H1 (cell line): ENCODE results near the gene TMPRSS9. TPM values are rescaled to one million over a fixed set of nuclear protein-coding genes. Genes with fewer than 3 reads are reported as not detected.

Experiments used
- CTCF ChIA-PET: fragments of 300-600 bp; sonication (Branson Sonifier 250); formaldehyde crosslinking; loops from one replicate; lab custom pipeline; 2021; ENCODE audit not compliant: partially characterized antibody; lab: Charles Lee
- POLR2A ChIA-PET: fragments of 300-600 bp; sonication (Branson Sonifier 250); formaldehyde crosslinking; loops from one replicate; lab custom pipeline; 2021; ENCODE audit warnings: inconsistent platforms; ENCODE audit not compliant: partially characterized antibody; lab: Charles Lee
- DNase-seq, 2 experiments: peaks; one replicate each; pipeline versions ENCODE4 v3.0.0 to v3.0.0-alpha.2; 2010 to 2022; ENCODE audit warnings: low spot score in 2 of 2, low read depth in 1 of 2, mixed read lengths in 1 of 2
- FAIRE-seq: peaks from 2 replicates; lab custom pipeline; 2011; peaks lifted over from hg19 to GRCh38; lab: Jason Lieb, UNC
- H2AFZ ChIP-seq: 2 replicates; pipeline ENCODE4 v1.8.1; 2012; ENCODE audit warnings: low read length, inconsistent platforms
- H2AK5ac ChIP-seq: 2 replicates; pipeline ENCODE4 v1.6.1; 2013; ENCODE audit warnings: low read depth, low read length
- H2BK120ac ChIP-seq: replicated peaks from 2 replicates; pipeline ENCODE3; 2013; ENCODE audit warnings: low read depth, low read length, inconsistent platforms
- H2BK12ac ChIP-seq: 2 replicates; pipeline ENCODE4 v1.6.1; 2013; ENCODE audit warnings: low read depth, low read length
- H2BK15ac ChIP-seq: 2 replicates; pipeline ENCODE4 v1.6.1; 2013; ENCODE audit warnings: low read length
- H2BK20ac ChIP-seq: 2 replicates; pipeline ENCODE4 v1.6.1; 2013; ENCODE audit warnings: low read length
- H2BK5ac ChIP-seq: 2 replicates; pipeline ENCODE4 v1.6.1; 2013; ENCODE audit warnings: low read depth, low read length
- H3K14ac ChIP-seq: 2 replicates; pipeline ENCODE4 v1.6.1; 2013; ENCODE audit warnings: inconsistent platforms; ENCODE audit not compliant: insufficient read length
- H3K18ac ChIP-seq: 2 replicates; pipeline ENCODE4 v1.6.1; 2013; ENCODE audit warnings: low read length; ENCODE audit errors: extremely low read depth
- H3K23ac ChIP-seq: 2 replicates; pipeline ENCODE4 v1.6.1; 2013; ENCODE audit warnings: inconsistent platforms; ENCODE audit not compliant: insufficient read length
- H3K23me2 ChIP-seq: 2 replicates; pipeline ENCODE4 v1.6.1; 2013; ENCODE audit warnings: low read depth, low read length
- H3K27ac ChIP-seq: 2 replicates; pipeline ENCODE4 v1.6.1; 2011; ENCODE audit warnings: low read depth, low read length, inconsistent platforms
- H3K27me3 ChIP-seq, 4 experiments: replicated peaks in 1 of 4; 1 replicate in 1 of 4; 2 replicates in 3 of 4; pipeline versions ENCODE4 v1.6.1 to v1.8.1; 2011 to 2013; ENCODE audit warnings: low read length in 3 of 4, mild to moderate bottlenecking in 3 of 4, inconsistent platforms in 2 of 4, mixed read lengths in 2 of 4, moderate library complexity in 1 of 4; ENCODE audit not compliant: control insufficient read depth in 3 of 4, insufficient read depth in 3 of 4; ENCODE audit errors: extremely low read depth in 1 of 4
- H3K36me3 ChIP-seq, 4 experiments: 2 replicates each; pipeline versions ENCODE4 v1.6.1 to v1.8.1; 2011 to 2013; ENCODE audit warnings: mild to moderate bottlenecking in 4 of 4, low read length in 3 of 4, moderate library complexity in 2 of 4, control low read depth in 1 of 4, inconsistent platforms in 1 of 4; ENCODE audit not compliant: insufficient read depth in 4 of 4, control insufficient read depth in 2 of 4
- H3K4ac ChIP-seq: replicated peaks from 2 replicates; pipeline ENCODE3; 2013; ENCODE audit warnings: low read length, low read depth, mixed read lengths, inconsistent platforms; ENCODE audit not compliant: insufficient read length
- H3K4me1 ChIP-seq, 4 experiments: replicated peaks in 1 of 4; 1 replicate in 1 of 4; 2 replicates in 3 of 4; pipeline versions ENCODE4 v1.6.1 to v1.8.1; 2011 to 2013; ENCODE audit warnings: low read length in 3 of 4, inconsistent platforms in 2 of 4, mixed read lengths in 1 of 4; ENCODE audit not compliant: insufficient read depth in 4 of 4, control insufficient read depth in 3 of 4
- H3K4me2 ChIP-seq, 2 experiments: 2 replicates each; pipeline versions ENCODE4 v1.6.1 to v1.8.1; 2011 to 2013; ENCODE audit warnings: low read depth in 2 of 2, low read length in 2 of 2, control low read depth in 1 of 2, inconsistent platforms in 1 of 2, mild to moderate bottlenecking in 1 of 2; ENCODE audit not compliant: insufficient read depth in 1 of 2
- H3K4me3 ChIP-seq, 4 experiments: fragments of 200-600, 300-600 bp in 1 of 4; sonication (generic), shearing (Covaris generic), sonication (Bioruptor Twin) in 1 of 4; 2 replicates each; pipeline versions ENCODE4 v1.5.1 to v1.8.1; 2011 to 2016; ENCODE audit warnings: low read length in 4 of 4, low read depth in 3 of 4, control low read depth in 2 of 4, inconsistent platforms in 2 of 4, mild to moderate bottlenecking in 2 of 4, mixed read lengths in 1 of 4, moderate library complexity in 1 of 4; ENCODE audit not compliant: insufficient read depth in 2 of 4; ENCODE audit errors: extremely low read depth in 1 of 4
- H3K56ac ChIP-seq: replicated peaks from 2 replicates; pipeline ENCODE3; 2013; ENCODE audit warnings: low read depth, mild to moderate bottlenecking, mixed read lengths, low read length, inconsistent platforms; ENCODE audit not compliant: insufficient read length
- H3K79me1 ChIP-seq: 2 replicates; pipeline ENCODE4 v1.6.1; 2013; ENCODE audit warnings: low read depth, low read length, control low read depth
- H3K79me2 ChIP-seq, 2 experiments: 2 replicates each; pipeline versions ENCODE4 v1.6.1 to v1.8.1; 2012 to 2013; ENCODE audit warnings: low read length in 2 of 2, mild to moderate bottlenecking in 2 of 2, inconsistent platforms in 1 of 2; ENCODE audit not compliant: insufficient read depth in 2 of 2, control insufficient read depth in 1 of 2
- H3K9ac ChIP-seq, 4 experiments: replicated peaks in 1 of 4; 1 replicate in 1 of 4; 2 replicates in 3 of 4; pipeline versions ENCODE4 v1.6.1 to v1.8.1; 2011 to 2013; ENCODE audit warnings: low read depth in 3 of 4, low read length in 3 of 4, control low read depth in 2 of 4, mild to moderate bottlenecking in 2 of 4, moderate library complexity in 2 of 4, inconsistent platforms in 1 of 4; ENCODE audit errors: extremely low read depth in 1 of 4
- H3K9me3 ChIP-seq, 2 experiments: 2 replicates each; pipeline versions ENCODE4 v1.6.1 to v1.8.1; 2012 to 2013; ENCODE audit warnings: mild to moderate bottlenecking in 2 of 2, moderate library complexity in 2 of 2, control low read depth in 1 of 2, inconsistent platforms in 1 of 2, low read depth in 1 of 2, low read length in 1 of 2, mixed read lengths in 1 of 2; ENCODE audit not compliant: insufficient read depth in 2 of 2
- H4K20me1 ChIP-seq, 2 experiments: replicated peaks in 1 of 2; 2 replicates each; pipeline versions ENCODE3 to v1.8.1; 2011 to 2013; ENCODE audit warnings: inconsistent platforms in 2 of 2, low read length in 2 of 2, mild to moderate bottlenecking in 1 of 2; ENCODE audit not compliant: insufficient read depth in 2 of 2, control insufficient read depth in 1 of 2
- H4K5ac ChIP-seq: 2 replicates; pipeline ENCODE4 v1.6.1; 2013; ENCODE audit warnings: low read length, low read depth, mixed read lengths, inconsistent platforms; ENCODE audit not compliant: insufficient read length
- H4K8ac ChIP-seq: 2 replicates; pipeline ENCODE4 v1.8.0; 2013; ENCODE audit warnings: mild to moderate bottlenecking, moderate library complexity, low read length, inconsistent platforms; ENCODE audit not compliant: insufficient read depth; ENCODE audit errors: extremely low read depth
- H4K91ac ChIP-seq: replicated peaks from 2 replicates; pipeline ENCODE3; 2013; ENCODE audit warnings: low read length, mixed read lengths, inconsistent platforms; ENCODE audit not compliant: insufficient read length
- CBX8 ChIP-seq: fragments of 300-800, 300-1000 bp; sonication (generic); IDR thresholded peaks from 2 replicates; pipeline ENCODE4 v1.7.1; 2016; ENCODE audit warnings: low read depth, low read length, borderline replicate concordance
- GTF2F1 ChIP-seq: IDR thresholded peaks from 2 replicates; pipeline ENCODE4 v1.6.1; 2012; ENCODE audit warnings: low read depth, low read length, improper control_type of control experiment, borderline replicate concordance
- NRF1 ChIP-seq: IDR thresholded peaks from 2 replicates; pipeline ENCODE4 v1.6.1; 2011; ENCODE audit warnings: mild to moderate bottlenecking, low read depth, low read length, improper control_type of control experiment
- POLR2A ChIP-seq, 2 experiments: IDR thresholded peaks; 1 replicate in 1 of 2; 2 replicates in 1 of 2; pipeline ENCODE4 v1.6.1; 2011; ENCODE audit warnings: low read depth in 2 of 2, low read length in 2 of 2, mild to moderate bottlenecking in 2 of 2; ENCODE audit errors: control extremely low read depth in 1 of 2
- RXRA ChIP-seq: IDR thresholded peaks from 2 replicates; pipeline ENCODE4 v1.6.1; 2011; ENCODE audit warnings: low read depth, mild to moderate bottlenecking, low read length, moderate library complexity; ENCODE audit not compliant: insufficient read depth
- SIRT6 ChIP-seq: IDR thresholded peaks from one replicate; pipeline ENCODE4 v1.7.1; 2012; ENCODE audit warnings: low read length, inconsistent platforms
- SIX5 ChIP-seq: IDR thresholded peaks from 2 replicates; pipeline ENCODE4 v1.6.1; 2011; ENCODE audit warnings: mild to moderate bottlenecking, low read depth, low read length
- TEAD4 ChIP-seq: IDR thresholded peaks from 2 replicates; pipeline ENCODE4 v1.6.1; 2012; ENCODE audit warnings: low read depth, low read length, inconsistent platforms, mixed read lengths
- WGBS, 2 experiments: shearing (Covaris generic) in 1 of 2; methylation state at CpG; one replicate each; pipeline versions ENCODE4 v1.1.6 to v1.1.7; 2013 to 2015; ENCODE audit warnings: low lambda C conversion rate in 2 of 2, mixed read lengths in 2 of 2, inconsistent platforms in 1 of 2, low coverage in 1 of 2, missing lambda C conversion rate in 1 of 2; ENCODE audit not compliant: insufficient replicate concordance in 2 of 2, insufficient coverage in 1 of 2, insufficient read length in 1 of 2; ENCODE audit errors: extremely low coverage in 1 of 2, missing lambda C conversion rate in 1 of 2; 5-methylcytosine and 5-hydroxymethylcytosine counted together
- polyA plus RNA-seq, 7 experiments: library from polyadenylated mRNA; depleted of rRNA in 3 of 7; stranded (reverse) in 5 of 7; unstranded in 2 of 7; fragments of >200 nt in 5 of 7; fragments of 200-250 nt in 2 of 7; gene quantifications; 1 replicate in 5 of 7; 2 replicates in 1 of 7; 4 replicates in 1 of 7; pipeline versions ENCODE4 v1.2.1 to v1.2.3, GENCODE V29; 2011 to 2013; ENCODE audit warnings: missing spikeins in 2 of 7, mixed read lengths in 2 of 7
- total RNA-seq: library from RNA; stranded (reverse); fragmentation: NEBNext Ultra II Directional; extraction: Animal tissue kit (Norgen Biotek cat#: 25700); gene quantifications from 2 replicates; pipeline ENCODE4 v1.2.1, GENCODE V29; 2021
- TF ChIP-seq, protein P1 (sequence below): IDR thresholded peaks from 2 replicates; pipeline ENCODE4 v1.6.1; 2012; ENCODE audit warnings: inconsistent platforms

The TMPRSS9 gene
- total and polyA plus RNA-seq, 2 of the 8 experiments (the other 6 are each of a cell fraction or from before 2014, with no cell fraction given), result 0.15 to 0.19 TPM

- Histone ChIP-seq H2BK20ac (no peak overlapping the region), H3K4me2 (peak overlapping the region in 1 of 2 experiments; percentile 84; a peak in 1 of 4 replicates), H2BK120ac (no peak overlapping the region), H2BK5ac (0 out of 2 replicates have a peak overlapping the region, but pooled peaks have one; percentile 100), H2AK5ac (no peak overlapping the region), H2AFZ (no peak overlapping the region), H4K91ac (no peak overlapping the region), H3K14ac (no peak overlapping the region), H3K4me3 (peak overlapping the region in 2 of 4 experiments; percentile 85 to 93; a peak in 3 of 8 replicates), H3K23me2 (peaks cover 13% of the 10 kb centered on the region; the same call in 1 of the 2 replicates), H4K20me1 (peaks cover 10 to 15% of the 10 kb centered on the region in 2 experiments), H3K4me1 (peaks cover 0 to 18% (median 13%) of the 10 kb centered on the region in 4 experiments; a peak in 5 of 7 replicates), H3K27me3 (no peaks in the 10 kb centered on the region), H3K56ac (no peak overlapping the region), H3K27ac (peak overlapping the region; percentile 99), H4K8ac (peak overlapping the region; percentile 84), H3K4ac (no peak overlapping the region), H3K9me3 (no peaks in the 10 kb centered on the region), H3K23ac (no peak overlapping the region), H3K9ac (peak overlapping the region in 2 of 4 experiments; percentile 98 to 99; a peak in 4 of 7 replicates), H2BK12ac (peak overlapping the region; percentile 6; the same call in 1 of the 2 replicates), H3K79me2 (peaks cover 2 to 16% of the 10 kb centered on the region in 2 experiments; a peak in 3 of 4 replicates), H3K18ac (no peak overlapping the region), H2BK15ac (no peak overlapping the region), H3K79me1 (peaks cover 13% of the 10 kb centered on the region), H3K36me3 (peaks cover 2 to 34% (median 19%) of the 10 kb centered on the region in 4 experiments; a peak in 7 of 8 replicates), H4K5ac (no peak overlapping the region)
- FAIRE-seq (no peak), DNase-seq (no peak)
- CTCF ChIA-PET, result interaction anchor here (0.6 to 1.6 kb wide), 8 partner anchors 10 to 483 kb away, joined by 3 to 5 read pairs (median 4); no protein-coding TSS in a partner anchor
- POLR2A ChIA-PET, result interaction anchor here (0.6 to 8.2 kb wide), 12 partner anchors 9 to 1647 kb away, joined by 3 to 84 read pairs (median 6); partner anchors contain the start of genes GADD45B and LMNB2
- WGBS, 2 experiments, result 88% methylated on average over 27 of the region's 37 CpGs; no CpG with 5 or more reads in 1 of the 2 experiments
- no peak for TF ChIP-seq SIRT6
- no peak for TF ChIP-seq RXRA
- TF ChIP-seq SIX5, result no peak
- TF ChIP-seq, protein P1, sequence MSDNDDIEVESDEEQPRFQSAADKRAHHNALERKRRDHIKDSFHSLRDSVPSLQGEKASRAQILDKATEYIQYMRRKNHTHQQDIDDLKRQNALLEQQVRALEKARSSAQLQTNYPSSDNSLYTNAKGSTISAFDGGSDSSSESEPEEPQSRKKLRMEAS, result no peak
- no peak for TF ChIP-seq CBX8
- TF ChIP-seq GTF2F1, result no peak
- TF ChIP-seq POLR2A (IDR thresholded peaks at IDR 0.05; ENCODE audit: control extremely low read depth in 1 of 2, low read depth in 2 of 2, low read length in 2 of 2), result no peak; a peak in 1 of 3 replicates
- TF ChIP-seq TEAD4, result no peak
- TF ChIP-seq NRF1, result no peak
Observed at GRCh38 chr19:2428756-2429711, 69.0 kb downstream of the TMPRSS9 start.
